Right ventricle myocardium superior (tissue), 1 donor: ENCODE measurements around the gene SLC28A3. TPM values are rescaled to one million over a fixed set of nuclear protein-coding genes. Genes with fewer than 3 reads are reported as not detected.
"Not testable (repeated sequence)": the region's sequence is repeated elsewhere in the genome, so short reads cannot be mapped to it uniquely, and the experiment has no call there.

ENCODE experiments used
- ATAC-seq: fragments of 200-7000 bp; cut with Tn5 transposase; one replicate; pipeline ENCODE4 v1.9.1; 2020; ENCODE audit warnings: mild to moderate bottlenecking; ENCODE audit not compliant: poor library complexity
- DNase-seq: peaks from one replicate; pipeline ENCODE4 v3.0.0-alpha.2; 2020
- intact Hi-C: fragments of 100-400 bp; cut with DNase I; formaldehyde crosslinking; loops from one replicate; pipeline ENCODE4 v1.11.2; 2022
- long read RNA-seq: library from polyadenylated mRNA; unstranded; transcript quantifications from one replicate; pipeline ENCODE4 v2.0.0, GENCODE V29; 2021
- total RNA-seq: library from RNA; stranded (reverse); fragmentation: NEBNext Ultra II Directional; extraction: Animal tissue kit (Norgen Biotek cat#: 25700); gene quantifications from one replicate; pipeline ENCODE4 v1.2.1, GENCODE V29; 2021
- donor health status: DM: no; HTN: yes; CAD: no; lungs with severe emphysema.

Gene SLC28A3
- 0.24 TPM for total RNA-seq
- long read RNA-seq, full-length matches to known transcripts = 1 of 1 reads
- long read RNA-seq, partial matches to known transcripts = 0 of 1 reads
- long read RNA-seq, other reads (novel, unspliced or antisense) = 0 of 1 reads

GRCh38 chr9:84340535-84340934, at the start of gene SLC28A3:
Gene SLC28A3 (minus strand): TSS chr9:84340758. CDS start chr9:84340633, 125 bp downstream.
- ATAC-seq (peak; percentile 13), DNase-seq (no peak)
- intact Hi-C loops = no loop called here

- DNase-seq, ATAC-seq: not testable (repeated sequence)
- intact Hi-C loops = loop anchor here (10.0 kb wide), 2 partner anchors 565 to 1225 kb away; no protein-coding TSS in a partner anchor
These were observed 49.7 kb upstream of the SLC28A3 start for GRCh38 chr9:84390254-84390653.

DNA sequence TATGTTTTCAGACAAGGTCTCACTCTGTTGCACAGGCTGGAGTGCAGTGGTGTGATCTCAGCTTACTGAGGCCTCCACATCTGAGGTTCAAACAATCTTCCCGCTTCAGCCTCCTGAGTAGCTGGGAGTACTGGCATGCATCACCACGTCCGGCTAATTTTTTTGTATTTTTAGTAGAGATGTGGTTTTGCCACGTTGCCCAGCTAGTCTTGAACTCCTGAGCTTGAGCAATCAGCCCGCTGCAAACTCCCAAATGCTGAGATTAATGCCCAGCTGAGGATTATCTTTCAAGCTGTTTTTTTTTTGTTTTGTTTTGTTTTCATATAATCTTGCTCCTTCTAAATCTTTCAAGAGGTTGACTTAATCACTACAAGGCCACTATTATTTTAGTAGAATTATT, 47.3 kb upstream of the SLC28A3 start:
- no peak for ATAC-seq
- intact Hi-C loops = no loop called here

DNA sequence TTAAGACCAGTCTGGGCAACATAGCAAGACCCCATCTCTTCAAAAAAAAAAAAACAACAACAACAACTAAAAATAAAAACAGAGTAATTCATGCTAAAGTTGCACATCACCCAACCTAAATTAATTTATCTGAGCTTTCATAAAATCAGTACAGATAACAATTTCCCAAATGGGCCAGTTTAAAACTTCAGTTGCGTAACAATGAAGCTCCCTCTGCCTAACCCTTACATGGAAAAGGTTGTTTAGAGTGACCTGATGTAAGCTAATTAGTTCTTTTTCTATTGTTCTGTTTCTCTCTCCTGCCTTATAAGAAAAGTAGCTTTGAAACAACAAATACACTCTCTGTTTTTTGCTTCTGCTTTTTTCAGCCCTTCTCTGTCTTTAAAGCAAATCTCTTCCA, 46.2 kb upstream of the SLC28A3 start:
- intact Hi-C loops = no loop called here
- ATAC-seq (no peak), DNase-seq (no peak)

More for the DNA sequence above, 47.3 kb upstream of the SLC28A3 start:
- no peak for DNase-seq

- DNase-seq = no peak
- intact Hi-C loops = no loop called here
- ATAC-seq = no peak
These were observed 45.0 kb upstream of the SLC28A3 start for GRCh38 chr9:84385386-84386040.

GRCh38 chr9:84384617-84385016, 44.1 kb upstream of the SLC28A3 start:
- ATAC-seq (no peak), DNase-seq (no peak)
- intact Hi-C loops = no loop called here

- intact Hi-C loops = no loop called here
- no peak for DNase-seq
- ATAC-seq = peak; percentile 55
These were observed 42.6 kb upstream of the SLC28A3 start for GRCh38 chr9:84383178-84383577.

- intact Hi-C loops = no loop called here
- no peak for DNase-seq
- ATAC-seq = no peak
These were observed 42.2 kb upstream of the SLC28A3 start for GRCh38 chr9:84382720-84383119.

GRCh38 chr9:84381508-84381907, 41.0 kb upstream of the SLC28A3 start:
- ATAC-seq = peak; percentile 87
- no peak for DNase-seq
- intact Hi-C loops = no loop called here

- ATAC-seq = no peak
- DNase-seq = no peak
- intact Hi-C loops = no loop called here
These were observed 39.2 kb upstream of the SLC28A3 start for GRCh38 chr9:84379740-84380139.

DNA sequence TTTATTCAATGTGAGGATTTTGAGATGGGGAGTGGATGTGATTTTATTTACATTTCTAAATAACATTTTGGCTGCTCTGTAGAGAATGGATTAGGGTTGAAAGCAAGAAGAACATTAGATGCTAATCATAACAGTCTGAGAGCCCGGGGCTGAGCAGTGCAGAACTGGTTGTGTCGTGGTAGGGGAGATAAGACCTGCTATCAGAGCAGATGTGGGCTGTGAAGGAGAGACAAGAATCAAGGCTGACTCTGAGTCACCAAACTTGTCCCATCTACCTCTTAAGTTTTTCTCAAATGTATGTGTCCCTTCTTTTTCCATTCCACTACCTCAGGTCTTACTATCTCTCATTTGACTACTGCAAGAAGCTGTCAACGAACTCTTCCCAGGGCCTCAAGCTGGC, 35.4 kb upstream of the SLC28A3 start:
- intact Hi-C loops = no loop called here

GRCh38 chr9:84374516-84374915, 34.0 kb upstream of the SLC28A3 start:
- no peak for ATAC-seq
- intact Hi-C loops = no loop called here
- DNase-seq = no peak

More for the DNA sequence above, 35.4 kb upstream of the SLC28A3 start:
- DNase-seq (no peak), ATAC-seq (no peak)

DNA sequence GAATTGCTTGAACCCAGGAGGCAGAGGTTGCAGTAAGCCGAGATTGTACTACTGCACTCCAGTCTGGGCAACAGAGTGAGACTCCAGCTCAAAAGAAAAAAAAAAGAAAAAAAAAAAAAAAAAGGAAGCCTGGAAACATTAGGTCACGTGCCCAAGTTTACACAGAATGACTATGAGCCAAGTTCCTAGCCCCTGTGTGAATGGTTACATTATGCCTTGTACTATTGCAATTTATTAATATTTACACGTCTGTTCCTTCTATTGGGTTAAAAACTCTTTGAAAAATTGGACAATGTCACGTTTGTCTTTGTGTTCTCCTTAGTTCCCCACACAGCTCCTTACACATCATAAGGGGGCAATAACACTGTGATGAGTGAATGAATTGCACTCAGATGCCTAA, 33.5 kb upstream of the SLC28A3 start:
- ATAC-seq (no peak), DNase-seq (no peak)
- intact Hi-C loops = no loop called here

- DNase-seq (no peak), ATAC-seq (peak; percentile 67)
- intact Hi-C loops = no loop called here
These were observed 31.2 kb upstream of the SLC28A3 start for GRCh38 chr9:84371737-84372136.

- DNase-seq (no peak), ATAC-seq (no peak)
- intact Hi-C loops = no loop called here
These were observed 28.0 kb upstream of the SLC28A3 start for GRCh38 chr9:84368601-84369000.

DNA sequence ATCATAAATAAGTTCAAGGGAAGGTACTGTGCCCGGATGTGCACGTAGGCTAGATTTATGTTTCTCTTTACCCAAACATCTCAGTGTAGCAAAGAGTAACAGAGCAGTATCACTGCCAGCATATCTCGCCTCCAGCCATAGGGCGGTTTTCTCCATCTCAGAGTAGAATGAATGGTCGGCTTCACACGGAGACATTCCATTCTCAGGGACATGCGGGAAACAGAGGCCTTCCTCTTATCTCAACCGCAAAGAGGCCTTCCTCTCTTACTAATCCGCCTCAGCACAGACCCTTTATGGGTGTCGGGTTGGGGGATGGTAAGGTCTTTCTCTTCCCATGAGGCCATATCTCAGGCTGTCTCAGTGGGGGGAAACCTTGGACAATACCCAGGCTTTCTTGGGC, 27.2 kb upstream of the SLC28A3 start:
- intact Hi-C loops, ATAC-seq, DNase-seq: not testable (repeated sequence)

DNA sequence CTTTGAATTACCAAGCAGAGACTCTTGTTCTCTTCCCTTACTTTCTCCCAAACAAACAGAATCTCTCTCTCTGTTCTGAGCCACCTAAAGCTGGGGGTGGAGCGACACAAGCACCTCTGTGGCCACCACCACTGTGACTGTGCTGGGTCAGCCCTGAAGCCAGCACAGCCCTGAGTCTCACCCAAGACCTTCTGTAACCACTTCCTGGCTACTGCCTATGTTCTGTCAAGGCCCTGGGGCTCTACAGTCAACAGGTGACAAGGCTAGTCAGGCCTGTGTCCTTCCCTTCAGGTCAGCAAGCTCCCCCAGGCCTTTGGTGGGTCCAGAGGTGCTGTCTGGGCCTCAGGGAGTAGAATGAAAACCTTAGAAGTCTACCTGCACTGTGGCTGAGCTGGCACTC, 26.1 kb upstream of the SLC28A3 start:
- intact Hi-C loops = no loop called here
- ATAC-seq = no peak
- no peak for DNase-seq

DNA sequence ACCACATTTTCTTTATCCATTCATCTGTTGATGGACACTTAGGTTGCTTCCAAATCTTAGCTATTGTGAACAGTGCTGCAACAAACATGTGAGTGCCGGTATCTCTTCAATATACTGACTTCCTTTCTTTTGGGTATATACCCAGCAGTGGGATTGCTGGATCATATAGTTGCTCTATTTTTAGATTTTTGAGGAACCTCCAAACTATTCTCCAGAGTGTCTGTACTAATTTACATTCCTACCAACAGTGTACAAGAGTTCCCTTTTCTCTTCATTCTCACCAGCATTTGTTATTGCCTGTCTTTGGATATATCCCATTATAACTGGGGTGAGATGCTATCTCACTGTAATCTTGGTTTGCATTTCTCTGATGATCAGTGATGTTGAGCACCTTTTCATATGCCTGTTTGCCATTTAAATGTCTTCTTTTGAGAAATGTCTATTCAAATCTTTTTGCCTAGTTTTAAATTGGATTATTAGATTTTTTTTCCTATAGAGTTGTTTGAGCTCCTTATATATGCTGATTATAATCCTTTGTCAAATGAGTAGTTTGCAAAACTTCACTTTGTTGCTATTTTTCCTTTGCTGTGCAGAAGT, 24.4 kb upstream of the SLC28A3 start:
- ATAC-seq, DNase-seq, intact Hi-C loops: not testable (repeated sequence)

DNA sequence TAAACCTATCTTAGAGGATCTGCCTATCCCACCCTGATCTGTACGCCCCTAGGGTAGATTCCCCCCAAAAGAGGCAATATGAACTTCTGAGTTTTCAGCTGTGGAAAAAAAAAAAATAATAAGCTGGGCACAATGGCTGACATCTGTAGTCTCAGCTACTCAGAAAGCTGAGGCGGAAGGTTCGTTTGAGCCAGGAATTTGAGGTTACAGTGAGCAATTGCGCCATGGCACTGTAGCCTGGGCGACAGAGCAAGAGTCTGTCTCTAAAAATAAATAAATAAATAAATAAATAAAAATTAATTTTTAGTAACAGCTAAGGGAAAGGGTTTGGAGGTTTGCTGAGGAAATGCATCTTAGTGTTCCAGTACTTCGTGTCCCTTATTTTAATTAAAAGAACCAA, 21.1 kb upstream of the SLC28A3 start:
- intact Hi-C loops = no loop called here
- DNase-seq = no peak
- peak; percentile 69 for ATAC-seq

GRCh38 chr9:84357275-84357674, 16.7 kb upstream of the SLC28A3 start:
- intact Hi-C loops = no loop called here
- no peak for ATAC-seq
- DNase-seq = no peak
